ENCODE data around the gene ITGAL. TPM values are rescaled to one million over a fixed set of nuclear protein-coding genes. Genes with fewer than 3 reads are reported as not detected.

Gene ITGAL
- total and polyA plus RNA-seq, 2 donors (not counting 3 experiments of a cell fraction or from before 2014, with no cell fraction given), result not detected

- Histone ChIP-seq H3K9me3 (replicated peaks; ENCODE audit: control insufficient read depth, insufficient read depth, low read length) (no peaks in the 10 kb centered on the region), H3K27me3 (ENCODE audit: control insufficient read depth in 2 of 2, insufficient read depth in 2 of 2, low read length in 2 of 2) (peaks cover 0 to 7% of the 10 kb centered on the region in 2 experiments), H3K36me3 (ENCODE audit: control insufficient read depth in 2 of 2, extremely low read depth in 1 of 2, insufficient read depth in 2 of 2, low read length in 2 of 2) (no peaks in the 10 kb centered on the region), H3K4me2 (ENCODE audit: insufficient read depth, low read length) (no peak overlapping the region), H4K20me1 (replicated peaks; ENCODE audit: control insufficient read depth, extremely low read depth, insufficient read depth, low read length) (no peaks in the 10 kb centered on the region), H3K4me1 (ENCODE audit: control insufficient read depth, extremely low read depth, insufficient read depth, low read length) (no peaks in the 10 kb centered on the region), H3K9me1 (replicated peaks; ENCODE audit: control insufficient read depth, extremely low read depth, insufficient read depth, low read length) (no peaks in the 10 kb centered on the region), H2AFZ (ENCODE audit: low read depth, low read length) (no peak overlapping the region), H3K9ac (replicated peaks; ENCODE audit: extremely low read depth, insufficient read depth, low read length) (no peak overlapping the region), H3K4me3 (replicated peaks in 1 of 3; ENCODE audit: insufficient read depth in 1 of 3, low read depth in 1 of 3, low read length in 3 of 3) (no peak overlapping the region), H3K27ac (ENCODE audit: insufficient read depth, low read depth, low read length) (no peak overlapping the region), H3K79me2 (ENCODE audit: control insufficient read depth, insufficient read depth, low read length) (no peaks in the 10 kb centered on the region)
- BruUV-seq (replicated peaks), result no TSS peak
- POLR2A ChIA-PET, result no interaction called here
- CTCF ChIA-PET, result interaction anchor here (0.8 to 1.1 kb wide), 4 partner anchors 15 to 118 kb away, joined by 3 to 5 read pairs (median 3); partner anchors contain the start of gene ZNF768
- no peak for FAIRE-seq
- TF ChIP-seq CTCF (IDR thresholded peaks at IDR 0.05; ENCODE audit: extremely low read depth in 1 of 2, insufficient read depth in 1 of 2, low read depth in 1 of 2, low read length in 2 of 2) (no peak), MYC (IDR thresholded peaks at IDR 0.05; ENCODE audit: low read depth, low read length) (no peak), MAX (IDR thresholded peaks at IDR 0.05; ENCODE audit: insufficient read depth, insufficient read length) (no peak), POLR2A (IDR thresholded peaks at IDR 0.05; ENCODE audit: low read depth, low read length) (no peak), GATA2 (IDR thresholded peaks at IDR 0.05; ENCODE audit: insufficient read depth, insufficient read length, low read depth, low read length) (no peak), FOS (IDR thresholded peaks at IDR 0.05; ENCODE audit: borderline replicate concordance, insufficient read depth, low read length) (no peak), POLR2AphosphoS5 (IDR thresholded peaks at IDR 0.05; ENCODE audit: insufficient read depth, low read depth, low read length) (no peak), JUN (IDR thresholded peaks at IDR 0.05; ENCODE audit: borderline replicate concordance, insufficient read depth, insufficient read length, low read depth) (no peak), EZH2 (IDR thresholded peaks at IDR 0.05; ENCODE audit: borderline replicate concordance, low read depth, low read length, severe bottlenecking) (no peak)
- no peak for DNase-seq (ENCODE audit: low read depth, low spot score)
- intact Hi-C loops (cut with micrococcal nuclease) (no loop called here), dilution Hi-C loops (cut with MboI; ENCODE audit: extremely low pct_ligation_motif_present, low sequenced_read_pairs) (no loop called here)
These were observed 39.0 kb downstream of the ITGAL start for GRCh38 chr16:30511509-30511908.

All from endothelial cell of umbilical vein (primary cell).